Mesenchymal stem cell (in vitro differentiated cells and primary cell): Measurements from ENCODE around the gene NT5C.

ENCODE experiments used
- DNase-seq: peaks from one replicate; pipeline ENCODE4 v3.0.0-alpha.2; 2013
- H2AFZ ChIP-seq: one replicate; pipeline ENCODE4 v1.6.1; 2013; ENCODE audit warnings: low read depth, mild to moderate bottlenecking, control low read depth, inconsistent platforms, low read length, moderate library complexity
- H2AK5ac ChIP-seq: 2 replicates; pipeline ENCODE4 v1.6.1; 2013; ENCODE audit warnings: low read length, moderate library complexity, mild to moderate bottlenecking, inconsistent platforms; ENCODE audit not compliant: severe bottlenecking
- H2BK120ac ChIP-seq: one replicate; pipeline ENCODE4 v1.6.1; 2013; ENCODE audit warnings: low read depth, mild to moderate bottlenecking, inconsistent platforms, low read length, moderate library complexity
- H2BK12ac ChIP-seq, 2 experiments: one replicate each; pipeline ENCODE4 v1.6.1; 2013; ENCODE audit warnings: inconsistent platforms in 2 of 2, low read length in 2 of 2, mild to moderate bottlenecking in 2 of 2, moderate library complexity in 2 of 2, control low read depth in 1 of 2
- H2BK15ac ChIP-seq: one replicate; pipeline ENCODE4 v1.6.1; 2013; ENCODE audit warnings: mild to moderate bottlenecking, low read depth, inconsistent platforms; ENCODE audit not compliant: poor library complexity, severe bottlenecking
- H2BK5ac ChIP-seq: 2 replicates; pipeline ENCODE4 v1.6.1; 2013; ENCODE audit warnings: low read depth, mild to moderate bottlenecking, low read length, control low read depth, inconsistent platforms; ENCODE audit not compliant: poor library complexity, severe bottlenecking
- H3K14ac ChIP-seq, 2 experiments: one replicate each; pipeline ENCODE4 v1.6.1; 2013; ENCODE audit warnings: inconsistent platforms in 2 of 2, low read length in 2 of 2, control low read depth in 1 of 2, mild to moderate bottlenecking in 1 of 2, moderate library complexity in 1 of 2
- H3K18ac ChIP-seq, 2 experiments: one replicate each; pipeline ENCODE4 v1.6.1; 2013; ENCODE audit warnings: inconsistent platforms in 2 of 2, low read length in 2 of 2, control low read depth in 1 of 2, low read depth in 1 of 2, mild to moderate bottlenecking in 1 of 2
- H3K23ac ChIP-seq, 2 experiments: one replicate each; pipeline ENCODE4 v1.6.1; 2013; ENCODE audit warnings: inconsistent platforms in 2 of 2, low read length in 2 of 2, mild to moderate bottlenecking in 2 of 2, moderate library complexity in 2 of 2, control low read depth in 1 of 2
- H3K27ac ChIP-seq: 2 replicates; pipeline ENCODE4 v1.5.1; 2013; ENCODE audit warnings: mild to moderate bottlenecking, moderate library complexity, low read length, control low read depth, inconsistent platforms; ENCODE audit not compliant: poor library complexity, severe bottlenecking
- H3K27me3 ChIP-seq, 2 experiments: 2 replicates each; pipeline versions ENCODE4 v1.6.1 to v1.7.0; 2013; ENCODE audit warnings: low read length in 2 of 2, mild to moderate bottlenecking in 2 of 2, moderate library complexity in 2 of 2, control low read depth in 1 of 2, inconsistent platforms in 1 of 2; ENCODE audit not compliant: control insufficient read depth in 1 of 2, insufficient read depth in 1 of 2
- H3K36me3 ChIP-seq, 2 experiments: 2 replicates each; pipeline versions ENCODE4 v1.6.1 to v1.7.0; 2013; ENCODE audit warnings: low read length in 2 of 2, control low read depth in 1 of 2, inconsistent platforms in 1 of 2, low read depth in 1 of 2, mild to moderate bottlenecking in 1 of 2; ENCODE audit not compliant: insufficient read depth in 2 of 2, control insufficient read depth in 1 of 2
- H3K4ac ChIP-seq, 2 experiments: one replicate each; pipeline ENCODE4 v1.6.1; 2013; ENCODE audit warnings: inconsistent platforms in 2 of 2, low read length in 2 of 2, mild to moderate bottlenecking in 2 of 2, moderate library complexity in 2 of 2, control low read depth in 1 of 2, low read depth in 1 of 2
- H3K4me1 ChIP-seq: 2 replicates; pipeline ENCODE4 v1.6.1; 2013; ENCODE audit warnings: low read depth, low read length, control low read depth; ENCODE audit not compliant: control insufficient read depth, insufficient read depth
- H3K4me2 ChIP-seq: 2 replicates; pipeline ENCODE4 v1.6.1; 2013; ENCODE audit warnings: low read length, mild to moderate bottlenecking, inconsistent platforms; ENCODE audit not compliant: poor library complexity, severe bottlenecking
- H3K4me3 ChIP-seq, 2 experiments: 2 replicates each; pipeline versions ENCODE4 v1.5.1 to v1.7.0; 2013; ENCODE audit warnings: low read length in 2 of 2, mild to moderate bottlenecking in 2 of 2, control low read depth in 1 of 2, low read depth in 1 of 2; ENCODE audit not compliant: insufficient read depth in 1 of 2
- H3K79me1 ChIP-seq: replicated peaks from 2 replicates; pipeline ENCODE4 v1.6.1; 2013; ENCODE audit warnings: mild to moderate bottlenecking, control low read depth, low read length, inconsistent platforms; ENCODE audit not compliant: poor library complexity, severe bottlenecking
- H3K9ac ChIP-seq: 2 replicates; pipeline ENCODE4 v1.7.0; 2013; ENCODE audit warnings: mild to moderate bottlenecking, low read length, moderate library complexity
- H3K9me3 ChIP-seq: 2 replicates; pipeline ENCODE4 v1.7.0; 2013; ENCODE audit warnings: mild to moderate bottlenecking, low read length; ENCODE audit not compliant: control insufficient read depth
- H4K8ac ChIP-seq: one replicate; pipeline ENCODE4 v1.6.1; 2013; ENCODE audit warnings: inconsistent platforms, mild to moderate bottlenecking, low read length, moderate library complexity
- H4K91ac ChIP-seq: one replicate; pipeline ENCODE4 v1.6.1; 2013; ENCODE audit warnings: mild to moderate bottlenecking, low read length, inconsistent platforms
- WGBS: methylation state at CpG from one replicate; pipeline ENCODE4 v1.1.7; 2013; ENCODE audit warnings: mixed read lengths; 5-methylcytosine and 5-hydroxymethylcytosine counted together

NT5C gene

DNA sequence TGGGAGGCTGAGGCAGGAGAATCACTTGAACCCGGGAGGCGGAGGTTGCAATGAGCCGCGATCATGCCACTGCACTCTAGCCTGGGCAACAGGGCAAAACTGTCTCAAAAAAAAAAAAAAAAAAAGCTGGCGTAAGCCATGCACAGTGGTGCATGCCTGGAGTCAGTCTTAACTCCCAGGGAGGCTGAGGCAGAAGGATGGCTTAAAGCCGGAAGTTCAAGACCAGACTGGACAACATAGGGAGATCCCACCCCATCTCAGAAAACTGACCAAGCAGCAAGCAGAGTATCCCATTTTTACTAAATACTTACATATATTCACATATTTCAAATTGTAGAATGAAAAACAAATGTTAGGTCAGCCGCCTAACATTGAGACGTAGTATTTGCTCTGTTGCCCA is 4.6 kb downstream of the NT5C start:
- Histone ChIP-seq H3K23ac (no peak overlapping the region), H4K8ac (no peak overlapping the region), H3K4me2 (no peak overlapping the region), H3K9ac (no peak overlapping the region), H3K14ac (no peak overlapping the region), H2BK12ac (no peak overlapping the region), H3K4ac (no peak overlapping the region), H3K4me1 (peaks cover 24% of the 10 kb centered on the region), H3K9me3 (no peaks in the 10 kb centered on the region), H2BK120ac (no peak overlapping the region), H2AK5ac (no peak overlapping the region), H3K18ac (no peak overlapping the region), H3K79me1 (peaks cover 26% of the 10 kb centered on the region), H3K27me3 (no peaks in the 10 kb centered on the region), H4K91ac (no peak overlapping the region), H2BK15ac (no peak overlapping the region), H3K27ac (no peak overlapping the region), H3K4me3 (no peak overlapping the region), H3K36me3 (peaks cover 18 to 39% of the 10 kb centered on the region in 2 experiments), H2BK5ac (no peak overlapping the region), H2AFZ (no peak overlapping the region)
- DNase-seq: no peak
- WGBS: 93% methylated on average over 8 of the region's 8 CpGs

DNA sequence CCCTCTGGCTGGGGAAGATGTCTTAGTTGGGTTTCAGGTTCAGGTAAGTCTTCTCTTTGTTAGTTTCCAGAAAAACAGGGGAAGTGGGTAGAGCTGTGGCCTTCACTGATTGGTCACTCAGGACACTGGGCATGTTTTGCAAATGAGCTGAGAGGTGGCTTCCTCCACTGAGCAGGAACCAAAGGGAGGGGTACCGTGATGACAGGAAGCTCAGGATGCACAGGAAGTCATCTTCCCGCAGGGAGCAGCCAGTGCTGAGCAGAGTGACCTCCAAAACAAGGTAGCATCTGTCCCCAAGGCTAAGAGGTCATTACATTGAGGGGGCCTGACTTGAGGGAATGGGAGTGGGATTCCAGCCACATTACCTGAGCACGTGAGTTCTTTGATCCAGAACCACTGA is 5.6 kb downstream of the NT5C start:
- Histone ChIP-seq H3K27me3 (no peaks in the 10 kb centered on the region), H3K4ac (no peak overlapping the region), H3K36me3 (peaks cover 22 to 43% of the 10 kb centered on the region in 2 experiments), H4K91ac (no peak overlapping the region), H3K23ac (no peak overlapping the region), H3K79me1 (peaks cover 24% of the 10 kb centered on the region), H3K4me3 (no peak overlapping the region), H3K9ac (no peak overlapping the region), H2AFZ (no peak overlapping the region), H4K8ac (no peak overlapping the region), H3K14ac (no peak overlapping the region), H3K27ac (no peak overlapping the region), H2BK120ac (no peak overlapping the region), H3K4me1 (peaks cover 22% of the 10 kb centered on the region), H3K18ac (no peak overlapping the region), H3K4me2 (no peak overlapping the region), H2BK12ac (no peak overlapping the region), H2BK5ac (no peak overlapping the region), H2BK15ac (no peak overlapping the region), H2AK5ac (no peak overlapping the region), H3K9me3 (no peaks in the 10 kb centered on the region)
- WGBS: 77% methylated on average over 3 of the region's 3 CpGs
- DNase-seq: no peak

DNA sequence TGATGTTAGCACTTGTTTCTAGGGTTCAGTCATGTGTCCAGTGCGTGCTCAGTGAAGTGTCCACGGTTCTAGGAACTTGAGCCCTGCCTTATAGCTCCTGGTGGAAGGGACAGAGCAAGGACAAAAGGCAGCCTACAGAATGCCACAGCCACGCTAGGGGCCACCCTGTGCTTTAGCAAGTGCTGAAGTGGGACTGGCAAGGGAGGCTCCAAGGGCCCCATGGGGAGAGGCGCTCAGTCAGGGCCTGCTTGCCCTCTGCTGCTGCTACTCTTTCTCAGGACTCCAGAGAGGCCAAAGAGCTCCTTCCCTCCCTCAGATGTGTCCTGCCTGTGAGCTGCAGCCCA is 6.8 kb downstream of the NT5C start:
- H3K36me3 ChIP-seq: peaks cover 18 to 41% of the 10 kb centered on the region in 2 experiments
- WGBS: 93% methylated on average over 4 of the region's 4 CpGs

DNA sequence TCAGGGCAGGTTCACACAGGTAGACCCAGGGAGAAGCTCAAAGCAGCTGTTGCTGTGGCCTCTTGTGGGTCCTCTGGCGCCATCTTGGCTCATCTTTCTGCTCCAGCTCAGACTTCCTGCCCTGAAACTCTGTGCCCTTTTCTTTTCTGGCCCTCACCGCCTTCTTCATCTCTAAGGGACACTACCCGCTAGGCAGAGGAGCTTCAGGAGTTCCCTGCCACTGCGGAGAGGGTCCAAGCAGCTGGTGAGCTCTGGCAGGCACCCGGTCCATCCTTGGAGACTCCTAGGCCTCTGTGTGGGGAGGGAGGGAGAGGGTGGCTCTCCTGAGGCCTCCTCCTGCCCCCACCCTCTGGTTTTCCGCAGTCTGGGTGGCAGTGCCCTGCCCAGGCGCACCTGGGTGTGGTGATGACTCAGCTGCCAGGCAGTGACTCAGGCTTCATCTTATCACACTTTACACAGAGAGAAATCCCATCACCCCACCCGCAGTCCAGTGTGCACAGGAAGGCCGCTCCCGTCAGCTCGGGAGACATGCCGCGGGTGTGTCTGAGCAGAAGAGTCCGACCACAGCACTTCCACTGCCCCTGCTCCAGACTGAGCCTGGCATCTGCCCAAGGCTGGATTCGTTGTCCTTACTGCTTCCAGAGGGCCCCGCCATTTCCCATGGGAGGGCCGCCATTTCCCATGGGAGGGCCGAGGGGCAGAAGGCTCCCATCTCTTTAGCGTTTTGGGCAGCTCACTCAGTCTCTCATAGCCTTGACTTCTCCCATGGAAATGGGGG is 7.3 kb downstream of the NT5C start:
- peaks cover 23% of the 10 kb centered on the region for H3K79me1 ChIP-seq
- no peak overlapping the region for H3K4me3 ChIP-seq
- no peaks in the 10 kb centered on the region for H3K9me3 ChIP-seq
- peak overlapping the region; percentile 70 for H4K8ac ChIP-seq
- H2BK120ac ChIP-seq: no peak overlapping the region
- H2BK12ac ChIP-seq: peak overlapping the region in 1 of 2 experiments; percentile 48
- WGBS: 76% methylated on average over 19 of the region's 19 CpGs
- peak overlapping the region; percentile 18 for H3K27ac ChIP-seq
- H3K9ac ChIP-seq: no peak overlapping the region
- peak overlapping the region; percentile 30 for H2BK15ac ChIP-seq
- H3K4me2 ChIP-seq: no peak overlapping the region
- no peak overlapping the region for H2AFZ ChIP-seq
- H2AK5ac ChIP-seq: peak overlapping the region; percentile 45
- no peak overlapping the region for H3K14ac ChIP-seq
- H3K36me3 ChIP-seq: peaks cover 13 to 38% of the 10 kb centered on the region in 2 experiments
- peak overlapping the region in 1 of 2 experiments; percentile 23 for H3K23ac ChIP-seq
- H3K27me3 ChIP-seq: no peaks in the 10 kb centered on the region
- H3K18ac ChIP-seq: peak overlapping the region; percentile 37 to 61
- DNase-seq: peak; percentile 36
- H2BK5ac ChIP-seq: no peak overlapping the region
- peaks cover 13% of the 10 kb centered on the region for H3K4me1 ChIP-seq
- H3K4ac ChIP-seq: peak overlapping the region in 1 of 2 experiments; percentile 34
- peak overlapping the region; percentile 7 for H4K91ac ChIP-seq

More for the DNA sequence above, 6.8 kb downstream of the NT5C start:
- Histone ChIP-seq H3K9ac (no peak overlapping the region), H3K27me3 (no peaks in the 10 kb centered on the region), H2BK120ac (peak overlapping the region; percentile 51), H2BK5ac (no peak overlapping the region), H3K4me3 (no peak overlapping the region), H3K4ac (peak overlapping the region in 1 of 2 experiments; percentile 34), H3K79me1 (peaks cover 23% of the 10 kb centered on the region), H4K91ac (no peak overlapping the region), H3K4me1 (peaks cover 14% of the 10 kb centered on the region), H2BK12ac (no peak overlapping the region), H3K18ac (peak overlapping the region in 1 of 2 experiments; percentile 7), H3K14ac (no peak overlapping the region), H2AK5ac (peak overlapping the region; percentile 14), H3K4me2 (no peak overlapping the region), H2AFZ (no peak overlapping the region), H2BK15ac (no peak overlapping the region), H3K23ac (peak overlapping the region in 1 of 2 experiments; percentile 23), H3K27ac (no peak overlapping the region), H4K8ac (peak overlapping the region; percentile 70), H3K9me3 (no peaks in the 10 kb centered on the region)
- no peak for DNase-seq
